Neuronal stem cell (in vitro differentiated cells): ENCODE measurements around the gene UFSP2.

ENCODE experiments used
- DNase-seq: peaks from one replicate; pipeline ENCODE4 v3.0.0-alpha.2; 2013; ENCODE audit warnings: low spot score
- H2AFZ ChIP-seq: one replicate; pipeline ENCODE4 v1.6.1; 2013; ENCODE audit warnings: mild to moderate bottlenecking, low read length, inconsistent platforms
- H2AK5ac ChIP-seq: 2 replicates; pipeline ENCODE4 v1.6.1; 2013; ENCODE audit warnings: low read depth, mild to moderate bottlenecking, inconsistent platforms, low read length, moderate library complexity, mixed read lengths
- H2BK120ac ChIP-seq: 2 replicates; pipeline ENCODE4 v1.6.1; 2013; ENCODE audit warnings: low read depth, mild to moderate bottlenecking, inconsistent platforms, low read length, moderate library complexity, mixed read lengths
- H2BK12ac ChIP-seq: one replicate; pipeline ENCODE4 v1.6.1; 2013; ENCODE audit warnings: low read length, inconsistent platforms
- H2BK15ac ChIP-seq: 2 replicates; pipeline ENCODE4 v1.6.1; 2013; ENCODE audit warnings: mild to moderate bottlenecking, low read length, inconsistent platforms, mixed read lengths
- H2BK5ac ChIP-seq: one replicate; pipeline ENCODE4 v1.6.1; 2013; ENCODE audit warnings: inconsistent platforms, mild to moderate bottlenecking, low read length, moderate library complexity
- H3K14ac ChIP-seq: one replicate; pipeline ENCODE4 v1.6.1; 2013; ENCODE audit warnings: low read length, inconsistent platforms
- H3K18ac ChIP-seq: 2 replicates; pipeline ENCODE4 v1.6.1; 2013; ENCODE audit warnings: low read length, inconsistent platforms
- H3K23ac ChIP-seq: 2 replicates; pipeline ENCODE4 v1.6.1; 2013; ENCODE audit warnings: low read depth, mild to moderate bottlenecking, mixed read lengths, low read length, inconsistent platforms; ENCODE audit not compliant: poor library complexity
- H3K27ac ChIP-seq: replicated peaks from 3 replicates; pipeline ENCODE4 v1.5.1; 2013; ENCODE audit warnings: low read length, inconsistent platforms
- H3K27me3 ChIP-seq, 3 experiments: 2 replicates each; pipeline ENCODE4 v1.6.1; 2013; ENCODE audit warnings: low read length in 3 of 3, mild to moderate bottlenecking in 2 of 3, inconsistent platforms in 1 of 3, low read depth in 1 of 3, mixed read lengths in 1 of 3, moderate library complexity in 1 of 3; ENCODE audit not compliant: control insufficient read depth in 3 of 3, insufficient read depth in 3 of 3
- H3K36me3 ChIP-seq, 2 donors: replicated peaks in 1 of 2; 2 replicates each; pipeline ENCODE4 v1.6.1; 2013; ENCODE audit warnings: low read length in 2 of 2; ENCODE audit not compliant: control insufficient read depth in 2 of 2, insufficient read depth in 2 of 2
- H3K4ac ChIP-seq: 2 replicates; pipeline ENCODE4 v1.6.1; 2013; ENCODE audit warnings: inconsistent platforms, mild to moderate bottlenecking, low read length, moderate library complexity
- H3K4me1 ChIP-seq, 2 donors: 1 replicate in 1 of 2; 2 replicates in 1 of 2; pipeline ENCODE4 v1.6.1; 2013; ENCODE audit warnings: low read length in 2 of 2, low read depth in 1 of 2; ENCODE audit not compliant: control insufficient read depth in 2 of 2, insufficient read depth in 1 of 2
- H3K4me2 ChIP-seq: one replicate; pipeline ENCODE4 v1.6.1; 2013; ENCODE audit warnings: mild to moderate bottlenecking, low read length, inconsistent platforms; ENCODE audit not compliant: insufficient read depth, poor library complexity, severe bottlenecking
- H3K4me3 ChIP-seq, 2 donors: 2 replicates each; pipeline ENCODE4 v1.5.1; 2013; ENCODE audit warnings: low read length in 2 of 2, mild to moderate bottlenecking in 2 of 2, inconsistent platforms in 1 of 2, moderate library complexity in 1 of 2
- H3K79me1 ChIP-seq: one replicate; pipeline ENCODE4 v1.6.1; 2013; ENCODE audit warnings: low read depth, mild to moderate bottlenecking, inconsistent platforms, low read length, moderate library complexity
- H3K9ac ChIP-seq: one replicate; pipeline ENCODE4 v1.6.1; 2013; ENCODE audit warnings: mild to moderate bottlenecking, low read depth, low read length, inconsistent platforms; ENCODE audit not compliant: poor library complexity
- H3K9me3 ChIP-seq, 2 donors: replicated peaks in 1 of 2; 2 replicates each; pipeline versions ENCODE3 to v1.6.1; 2013; ENCODE audit warnings: low read length in 2 of 2, mild to moderate bottlenecking in 2 of 2, inconsistent platforms in 1 of 2, low read depth in 1 of 2, mixed read lengths in 1 of 2, moderate library complexity in 1 of 2; ENCODE audit not compliant: control insufficient read depth in 2 of 2, insufficient read depth in 1 of 2
- H4K8ac ChIP-seq: one replicate; pipeline ENCODE4 v1.6.1; 2013; ENCODE audit warnings: low read depth, mild to moderate bottlenecking, inconsistent platforms, low read length, moderate library complexity
- H4K91ac ChIP-seq: one replicate; pipeline ENCODE4 v1.6.1; 2013; ENCODE audit warnings: low read length, low read depth, mild to moderate bottlenecking, inconsistent platforms; ENCODE audit not compliant: poor library complexity
- WGBS, 2 donors: extraction: QIAGEN DNeasy Blood & Tissue Kit; methylation state at CpG; one replicate each; pipeline ENCODE4 v1.1.7; 2013; ENCODE audit warnings: missing lambda C conversion rate in 2 of 2, mixed read lengths in 1 of 2; ENCODE audit not compliant: insufficient read length in 2 of 2, insufficient replicate concordance in 1 of 2; ENCODE audit errors: extremely low coverage in 2 of 2; 5-methylcytosine and 5-hydroxymethylcytosine counted together

UFSP2 gene

DNA sequence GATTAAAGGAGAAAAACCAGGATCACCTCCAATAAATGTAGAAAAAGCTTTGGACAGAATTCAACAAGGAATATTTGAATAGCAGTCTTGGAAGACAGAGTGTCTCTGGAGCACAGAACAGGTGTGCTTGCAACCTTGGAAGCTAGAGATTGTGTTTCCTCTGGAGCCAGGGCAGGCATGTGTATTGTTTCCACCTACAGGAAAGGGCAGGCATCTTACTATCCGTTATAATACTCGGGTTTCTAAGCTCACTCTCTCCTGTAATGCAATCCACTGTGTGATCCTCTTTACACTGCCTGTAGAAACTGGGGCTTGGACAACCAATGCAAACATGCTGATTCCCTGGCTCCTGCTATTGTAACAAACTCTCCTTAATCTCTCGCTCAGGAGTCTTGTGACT lies 31.4 kb upstream of the UFSP2 start:
- Histone ChIP-seq H3K27ac (no peak overlapping the region), H2BK120ac (no peak overlapping the region), H2AFZ (no peak overlapping the region), H3K23ac (no peak overlapping the region), H3K4me1 (peaks cover 2 to 4% of the 10 kb centered on the region in 2 donors), H3K79me1 (no peaks in the 10 kb centered on the region), H3K14ac (no peak overlapping the region), H3K4me2 (no peak overlapping the region), H3K18ac (no peak overlapping the region), H4K8ac (no peak overlapping the region), H3K4me3 (no peak overlapping the region), H2BK12ac (no peak overlapping the region), H3K4ac (no peak overlapping the region), H2BK5ac (no peak overlapping the region), H3K27me3 (peaks cover 0 to 9% (median 0%) of the 10 kb centered on the region in 3 experiments), H3K9ac (no peak overlapping the region), H2AK5ac (no peak overlapping the region), H3K36me3 (no peaks in the 10 kb centered on the region), H2BK15ac (no peak overlapping the region), H3K9me3 (no peaks in the 10 kb centered on the region), H4K91ac (no peak overlapping the region)
- WGBS, 2 donors: no CpG with 5 or more reads among the region's 3 CpGs
- no peak for DNase-seq

DNA sequence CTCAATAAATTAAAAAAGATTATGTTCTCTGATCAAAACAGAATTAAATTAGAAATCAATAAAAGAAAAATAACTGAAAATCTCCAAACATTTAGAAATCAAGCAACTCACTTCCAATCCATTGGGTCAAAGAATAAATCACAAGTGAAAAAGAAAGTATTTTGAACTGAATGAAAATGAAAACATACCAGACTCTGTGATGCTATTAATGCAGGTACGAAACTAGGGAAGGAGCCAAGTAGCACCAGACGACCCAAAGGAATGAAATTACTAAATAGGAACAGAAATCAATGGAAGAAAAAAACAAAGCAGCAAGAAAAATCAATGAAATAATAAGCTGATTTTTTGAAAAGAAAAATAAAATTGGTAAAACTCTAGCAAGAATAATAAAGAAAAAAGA lies 30.4 kb upstream of the UFSP2 start:
- no CpG with 5 or more reads among the region's 2 CpGs for WGBS, 2 donors
- no peak overlapping the region for H3K4ac ChIP-seq

DNA sequence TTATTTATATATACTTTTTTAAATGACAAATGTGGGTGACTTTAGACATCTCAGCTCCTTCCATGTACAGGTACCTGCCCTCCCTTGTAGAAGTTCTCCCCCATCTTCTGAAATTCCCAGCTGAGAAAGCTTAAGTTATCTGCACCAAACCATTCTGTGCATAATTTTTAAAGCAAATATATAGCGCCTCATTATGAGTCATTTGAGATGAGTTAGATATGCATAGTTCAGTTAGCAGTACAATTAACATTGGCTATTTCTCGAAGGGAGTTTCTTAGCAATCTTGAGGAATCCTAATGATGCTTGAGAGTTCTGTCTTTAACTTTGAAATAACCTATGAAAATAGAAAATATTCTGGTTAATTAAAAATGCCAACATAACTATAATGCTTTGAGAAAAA lies 19.4 kb upstream of the UFSP2 start:
- no peak overlapping the region for H3K4ac ChIP-seq
- no peak overlapping the region for H3K9ac ChIP-seq
- no peak overlapping the region for H3K4me2 ChIP-seq
- no peak overlapping the region for H2BK15ac ChIP-seq
- no peak overlapping the region for H3K14ac ChIP-seq
- DNase-seq: no peak
- no peak overlapping the region for H2AK5ac ChIP-seq
- H3K36me3 ChIP-seq: no peaks in the 10 kb centered on the region
- H4K8ac ChIP-seq: no peak overlapping the region
- H3K27me3 ChIP-seq: no peaks in the 10 kb centered on the region
- no peak overlapping the region for H3K23ac ChIP-seq
- no peak overlapping the region for H3K18ac ChIP-seq
- H3K4me3 ChIP-seq: no peak overlapping the region
- no peak overlapping the region for H3K27ac ChIP-seq
- H4K91ac ChIP-seq: no peak overlapping the region
- H2BK12ac ChIP-seq: no peak overlapping the region
- no CpG with 5 or more reads among the region's 2 CpGs for WGBS, 2 donors
- no peak overlapping the region for H2BK5ac ChIP-seq
- H3K9me3 ChIP-seq: no peaks in the 10 kb centered on the region
- no peaks in the 10 kb centered on the region for H3K79me1 ChIP-seq
- no peaks in the 10 kb centered on the region for H3K4me1 ChIP-seq
- H2AFZ ChIP-seq: no peak overlapping the region
- H2BK120ac ChIP-seq: no peak overlapping the region

More for the DNA sequence above, 30.4 kb upstream of the UFSP2 start:
- no peak overlapping the region for H2BK12ac ChIP-seq
- no peak overlapping the region for H2BK120ac ChIP-seq
- H3K4me3 ChIP-seq: no peak overlapping the region
- no peak overlapping the region for H2BK5ac ChIP-seq
- no peak overlapping the region for H3K23ac ChIP-seq
- no peak overlapping the region for H2BK15ac ChIP-seq
- no peak overlapping the region for H3K18ac ChIP-seq
- H3K4me1 ChIP-seq: peaks cover 2 to 4% of the 10 kb centered on the region in 2 donors
- no peak overlapping the region for H2AFZ ChIP-seq
- H2AK5ac ChIP-seq: no peak overlapping the region
- H3K9me3 ChIP-seq: no peaks in the 10 kb centered on the region
- H3K4me2 ChIP-seq: no peak overlapping the region
- no peak for DNase-seq
- H3K27ac ChIP-seq: no peak overlapping the region
- H3K9ac ChIP-seq: no peak overlapping the region
- H4K8ac ChIP-seq: no peak overlapping the region
- no peak overlapping the region for H3K14ac ChIP-seq
- H3K79me1 ChIP-seq: no peaks in the 10 kb centered on the region
- no peak overlapping the region for H4K91ac ChIP-seq
- H3K36me3 ChIP-seq: no peaks in the 10 kb centered on the region
- peaks cover 0 to 7% (median 0%) of the 10 kb centered on the region in 3 experiments for H3K27me3 ChIP-seq

DNA sequence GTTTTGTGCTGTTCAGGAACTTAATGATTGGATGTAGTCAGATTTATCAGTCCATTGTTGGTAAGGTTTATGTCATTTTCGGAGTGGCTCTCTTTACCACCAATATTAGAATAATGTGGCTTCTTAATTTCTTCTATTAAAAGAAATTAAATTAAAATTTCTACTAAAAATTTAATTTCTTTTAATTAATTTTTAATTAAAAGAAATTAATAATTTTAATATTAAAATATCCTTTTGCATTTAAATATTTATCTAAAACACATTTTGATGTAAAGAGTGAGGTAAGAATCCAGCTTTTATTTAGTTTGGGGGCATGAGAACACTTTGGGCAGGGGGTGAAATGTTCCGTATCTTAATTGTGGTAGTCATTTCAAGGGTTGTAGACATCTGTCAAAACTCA lies 15.7 kb upstream of the UFSP2 start:
- no peak overlapping the region for H3K23ac ChIP-seq
- H3K9ac ChIP-seq: no peak overlapping the region
- WGBS, 2 donors: no CpG with 5 or more reads among the region's 2 CpGs
- no peak overlapping the region for H2BK120ac ChIP-seq
- H4K91ac ChIP-seq: no peak overlapping the region
- no peak overlapping the region for H2AK5ac ChIP-seq
- H3K18ac ChIP-seq: no peak overlapping the region
- no peaks in the 10 kb centered on the region for H3K9me3 ChIP-seq
- H3K36me3 ChIP-seq: no peaks in the 10 kb centered on the region
- no peak overlapping the region for H4K8ac ChIP-seq
- H3K14ac ChIP-seq: no peak overlapping the region
- no peak overlapping the region for H3K4me2 ChIP-seq
- no peak overlapping the region for H3K27ac ChIP-seq
- H3K27me3 ChIP-seq: no peaks in the 10 kb centered on the region
- no peak overlapping the region for H2BK12ac ChIP-seq
- H3K4ac ChIP-seq: no peak overlapping the region
- no peak overlapping the region for H2AFZ ChIP-seq
- no peaks in the 10 kb centered on the region for H3K4me1 ChIP-seq
- no peaks in the 10 kb centered on the region for H3K79me1 ChIP-seq
- DNase-seq: no peak
- no peak overlapping the region for H2BK5ac ChIP-seq
- H3K4me3 ChIP-seq: no peak overlapping the region
- H2BK15ac ChIP-seq: no peak overlapping the region
